Effector CD4-positive, alpha-beta T cell (primary cell): ENCODE measurements around the gene AHCYL1.

Experiments used
- DNase-seq: peaks from one replicate; pipeline ENCODE4 v3.0.0-alpha.2; 2020

The AHCYL1 gene

GRCh38 chr1:109977225-109977624 lies 7.3 kb upstream of the AHCYL1 start:
- DNase-seq, result no peak

- no peak for DNase-seq
These were observed 6.7 kb upstream of the AHCYL1 start for GRCh38 chr1:109977657-109978378.

GRCh38 chr1:109978761-109979488 lies 5.6 kb upstream of the AHCYL1 start:
- no peak for DNase-seq

- no peak for DNase-seq
These were observed 5.0 kb upstream of the AHCYL1 start for GRCh38 chr1:109979489-109980091.

GRCh38 chr1:109980324-109981003 lies 4.1 kb upstream of the AHCYL1 start:
- DNase-seq, result no peak

- no peak for DNase-seq
These were observed 3.6 kb upstream of the AHCYL1 start for GRCh38 chr1:109981004-109981335.

DNA sequence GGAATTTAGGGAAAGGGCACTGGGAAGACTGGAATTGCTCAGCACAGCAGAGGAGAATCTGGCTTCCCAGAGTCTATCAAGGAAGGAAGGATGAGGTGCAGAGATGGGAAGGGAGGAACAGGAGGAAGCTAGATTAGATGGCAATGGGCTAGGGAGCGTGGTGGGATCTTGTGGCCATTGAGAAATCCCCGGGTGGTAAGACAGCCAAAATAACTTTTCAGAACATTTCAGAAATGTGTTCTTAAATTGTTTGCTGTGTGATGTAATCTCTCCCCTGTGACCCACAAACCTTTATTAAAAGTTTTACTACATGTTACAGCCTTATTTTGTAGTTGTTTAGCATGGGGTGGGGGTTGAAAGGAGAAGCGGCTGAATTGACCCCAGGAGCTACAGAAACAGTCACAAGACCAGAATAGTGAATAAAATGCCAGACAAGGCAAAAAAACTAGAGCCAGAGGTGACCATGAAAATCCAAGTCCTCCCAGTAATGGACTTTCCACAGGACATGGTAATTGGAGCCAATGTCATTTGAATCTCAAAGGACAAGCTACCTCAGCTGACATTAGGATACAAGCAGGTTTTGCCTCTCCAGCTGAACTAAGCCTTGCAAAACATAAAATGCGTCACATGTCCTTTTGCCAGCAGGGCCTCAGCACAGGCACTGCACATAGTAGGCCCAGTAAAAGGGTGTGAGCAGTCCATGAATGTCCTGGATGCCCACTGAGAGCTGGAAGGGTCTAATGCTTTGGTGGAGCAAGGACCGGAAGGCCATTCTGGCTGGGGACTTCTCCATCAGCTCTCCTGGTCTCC lies 980 bp upstream of the AHCYL1 start:
- no peak for DNase-seq

- DNase-seq, result no peak
These were observed 442 bp upstream of the AHCYL1 start for GRCh38 chr1:109984190-109984455.

DNA sequence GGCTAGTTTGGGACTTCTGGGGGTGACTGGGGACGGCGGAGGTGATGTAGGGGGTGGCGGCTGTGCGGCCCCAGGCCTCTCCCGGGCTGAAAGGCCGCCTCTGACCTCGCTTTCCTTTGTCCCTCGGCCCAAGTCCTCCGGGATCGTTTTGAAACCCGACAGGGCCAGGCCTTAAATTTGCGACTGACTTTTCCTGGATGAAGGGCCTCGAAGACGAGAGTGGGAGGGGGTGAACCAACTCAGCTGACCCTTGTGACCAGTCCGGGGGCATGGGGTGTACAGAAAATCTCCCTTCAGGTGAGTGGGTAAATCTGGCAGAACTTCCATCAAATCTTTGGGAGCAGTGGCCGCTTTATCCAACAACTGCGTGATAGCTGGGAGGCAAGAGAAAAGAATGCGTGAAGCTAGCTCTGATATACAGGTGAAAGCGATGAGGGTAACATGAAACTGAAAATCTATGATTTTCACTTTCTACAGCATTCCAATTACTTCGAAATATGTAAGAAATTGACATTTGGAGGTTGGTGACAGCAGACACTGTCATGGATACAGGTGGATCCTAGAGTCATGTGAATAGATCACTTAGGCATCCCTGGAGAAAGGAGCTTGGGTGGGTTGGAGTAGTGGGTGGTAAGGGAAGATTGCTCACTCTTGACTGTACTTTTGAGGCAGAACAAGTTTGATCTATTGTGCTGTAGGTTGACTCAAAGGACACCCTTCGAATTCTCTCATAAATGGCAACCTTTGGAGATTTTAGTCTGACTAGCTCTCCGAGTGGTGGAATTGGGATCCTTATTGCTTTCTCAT lies 885 bp downstream of the AHCYL1 start:
- DNase-seq, result no peak

DNA sequence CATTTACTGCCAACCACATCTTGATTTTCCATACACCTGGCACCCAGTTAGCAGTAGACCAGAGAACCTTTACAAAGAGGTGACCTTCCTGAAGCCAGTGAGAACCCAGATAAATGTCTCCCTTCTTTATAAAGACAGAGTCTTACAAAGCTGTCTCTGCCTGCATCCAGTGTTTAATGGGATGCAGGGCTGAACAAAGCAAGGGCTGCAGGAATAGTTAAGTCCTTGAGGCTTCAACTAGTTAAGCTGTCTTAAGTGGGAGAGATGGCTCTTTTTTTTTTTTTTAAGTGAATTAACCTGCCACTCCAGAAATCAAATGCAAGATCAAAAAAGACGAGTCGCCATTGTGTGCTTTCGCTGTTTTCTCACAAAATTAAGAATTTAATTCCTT lies 1.5 kb downstream of the AHCYL1 start:
- no peak for DNase-seq

DNA sequence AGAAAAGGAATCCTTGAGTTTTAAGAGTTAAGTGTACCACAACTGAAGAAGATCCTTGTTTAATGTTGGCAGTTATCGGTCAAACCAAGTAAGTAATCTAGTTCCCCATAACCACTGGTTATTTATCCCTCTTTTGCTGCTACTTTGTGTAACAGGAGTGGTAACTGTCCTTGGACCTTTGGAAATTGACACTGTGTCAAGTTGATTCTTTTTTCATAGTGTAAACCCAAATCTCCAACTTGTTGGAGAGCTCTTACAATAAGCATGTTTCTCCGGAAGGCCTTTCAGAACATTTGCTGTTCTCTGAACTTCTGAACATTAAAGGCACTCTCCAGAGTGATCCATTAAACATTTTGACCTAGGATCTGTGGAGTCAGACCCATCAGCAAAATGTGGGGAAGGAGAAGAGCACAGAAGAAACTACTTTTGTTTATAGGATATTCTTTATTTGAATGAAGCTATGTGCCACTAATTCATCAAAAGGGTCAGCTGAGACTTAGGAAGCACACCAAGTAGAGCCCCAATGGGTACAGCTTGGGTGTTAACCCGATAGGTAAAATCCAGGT lies 3.9 kb downstream of the AHCYL1 start:
- no peak for DNase-seq

GRCh38 chr1:109989506-109990301 lies 5.1 kb downstream of the AHCYL1 start:
- no peak for DNase-seq

GRCh38 chr1:109990302-109990653 lies 5.7 kb downstream of the AHCYL1 start:
- no peak for DNase-seq

- DNase-seq, result no peak
These were observed 6.9 kb downstream of the AHCYL1 start for GRCh38 chr1:109991400-109991925.

GRCh38 chr1:109993885-109994284 lies 9.3 kb downstream of the AHCYL1 start:
- no peak for DNase-seq

DNA sequence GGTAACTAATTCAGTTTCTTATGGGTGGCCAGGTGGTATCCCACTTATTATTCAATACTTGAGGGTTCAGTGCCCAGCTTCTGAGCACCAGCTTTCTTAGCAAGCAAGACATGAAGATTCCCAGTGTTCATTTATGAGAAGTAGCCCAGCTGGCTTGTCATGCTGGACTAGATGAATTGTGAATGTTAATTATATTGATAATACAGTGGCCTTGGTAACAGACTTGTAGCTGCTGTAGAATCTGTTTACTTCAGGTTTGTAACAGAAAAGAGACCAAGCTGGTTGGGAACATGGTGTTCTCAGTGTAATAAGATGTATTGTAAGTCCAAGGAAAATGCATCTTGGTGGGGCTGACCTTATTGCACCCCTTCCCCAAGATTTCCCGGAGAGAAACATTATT lies 10.1 kb downstream of the AHCYL1 start:
- no peak for DNase-seq

DNA sequence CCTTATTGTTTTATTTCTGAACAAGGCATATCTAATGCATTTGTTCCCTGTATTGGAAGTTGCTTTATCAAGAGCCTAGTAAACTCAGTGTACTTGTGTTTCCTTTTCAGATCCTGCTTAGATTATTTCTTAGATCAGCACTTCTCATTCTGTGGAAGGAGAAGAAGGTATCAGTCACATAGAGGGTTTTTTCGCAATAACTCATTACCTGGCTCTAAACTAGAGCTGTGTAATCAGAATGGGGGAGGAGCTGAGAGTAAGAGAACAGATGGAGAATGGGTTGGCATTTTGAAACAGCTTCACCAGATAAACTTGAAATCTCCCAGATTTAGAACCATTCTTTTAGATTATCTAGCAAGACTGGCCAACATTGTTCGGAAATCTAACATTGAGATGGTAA lies 11.0 kb downstream of the AHCYL1 start:
- DNase-seq, result no peak

DNA sequence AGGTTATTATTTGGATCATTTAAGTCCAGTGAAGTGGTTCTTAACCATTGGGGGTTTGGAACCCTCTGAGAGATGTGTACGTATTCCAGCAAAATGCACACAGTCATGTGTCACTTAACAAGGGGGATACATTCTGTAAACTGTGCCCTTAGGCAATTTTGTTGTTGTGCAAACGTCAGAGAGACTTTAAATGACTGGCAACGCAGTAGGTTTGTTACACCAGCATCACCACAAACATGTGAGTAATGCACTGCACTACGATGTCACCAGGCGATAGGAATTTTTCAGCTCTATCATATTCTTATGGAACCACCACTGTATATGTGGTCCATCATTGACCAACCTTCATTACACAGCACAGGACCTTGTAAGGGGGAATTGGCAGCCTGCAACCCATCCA lies 11.9 kb downstream of the AHCYL1 start:
- no peak for DNase-seq

- DNase-seq, result no peak
These were observed 12.8 kb downstream of the AHCYL1 start for GRCh38 chr1:109997204-109997866.

DNA sequence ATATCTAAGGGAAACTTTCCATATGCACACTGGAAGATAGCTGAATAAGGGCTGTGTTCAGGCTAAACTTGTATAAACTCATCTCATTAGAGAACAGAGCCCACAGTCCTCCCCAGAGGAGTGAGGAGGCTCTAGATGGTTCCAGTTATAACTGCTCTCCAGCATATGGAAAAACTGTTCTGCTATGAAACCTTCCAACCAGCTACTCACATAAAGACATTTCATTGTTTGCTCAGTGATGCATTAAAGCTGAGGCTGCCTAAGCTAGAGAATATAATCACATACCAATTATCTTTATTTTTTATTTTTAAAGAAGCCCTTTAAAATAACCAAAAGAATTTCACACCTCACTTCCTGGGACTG lies 13.3 kb downstream of the AHCYL1 start:
- no peak for DNase-seq
